OCI-LY3 (cell line): ENCODE data around the gene SYNE2.

Experiments
- H2AFZ ChIP-seq: fragments of 200-600, 300-600 bp; shearing (Covaris generic); 2 replicates; pipeline ENCODE4 v1.6.0; 2014; ENCODE audit warnings: antibody characterized with exemption, low read depth, low read length
- H3K27ac ChIP-seq: fragments of 200-600, 300-600 bp; sonication (generic); 2 replicates; pipeline ENCODE4 v1.5.1; 2014; ENCODE audit warnings: mild to moderate bottlenecking, low read length, moderate library complexity, mixed read lengths
- H3K27me3 ChIP-seq: fragments of 200-600, 300-600 bp; sonication (generic); 2 replicates; pipeline ENCODE4 v1.6.1; 2014; ENCODE audit warnings: low read depth, low read length, mixed read lengths
- H3K36me3 ChIP-seq: fragments of 200-600, 300-600 bp; sonication (generic); replicated peaks from 2 replicates; pipeline ENCODE3; 2014; ENCODE audit warnings: low read depth, low read length, mixed read lengths
- H3K4me1 ChIP-seq: fragments of 300-600, 200-600 bp; sonication (generic); 2 replicates; pipeline ENCODE4 v1.6.1; 2014; ENCODE audit warnings: low read length, mixed read lengths
- H3K4me2 ChIP-seq: fragments of 200-600, 300-600 bp; sonication (generic); 2 replicates; pipeline ENCODE4 v1.6.1; 2014; ENCODE audit warnings: low read length, mixed read lengths
- H3K4me3 ChIP-seq: fragments of 300-600, 200-600 bp; sonication (generic); 2 replicates; pipeline ENCODE4 v1.5.1; 2014; ENCODE audit warnings: antibody characterized with exemption, mild to moderate bottlenecking, low read length, moderate library complexity
- H3K79me2 ChIP-seq: fragments of 300-600, 200-600 bp; shearing (Covaris generic); 2 replicates; pipeline ENCODE4 v1.6.1; 2014; ENCODE audit warnings: mild to moderate bottlenecking, low read length, mixed read lengths
- H3K9ac ChIP-seq: fragments of 300-600, 200-600 bp; shearing (Covaris generic); 2 replicates; pipeline ENCODE4 v1.6.0; 2014; ENCODE audit warnings: mild to moderate bottlenecking, low read length, moderate library complexity
- H3K9me3 ChIP-seq: fragments of 200-600, 300-600 bp; shearing (Covaris generic); 2 replicates; pipeline ENCODE4 v1.6.1; 2014; ENCODE audit warnings: low read length, mixed read lengths; ENCODE audit not compliant: insufficient read depth
- H4K20me1 ChIP-seq: fragments of 200-600, 300-600 bp; sonication (generic); 2 replicates; pipeline ENCODE4 v1.6.1; 2016; ENCODE audit warnings: low read length, mixed read lengths; ENCODE audit not compliant: insufficient read depth
- CTCF ChIP-seq: fragments of 200-600, 300-600 bp; sonication (generic); IDR thresholded peaks from 2 replicates; pipeline ENCODE4 v1.5.1; 2014; ENCODE audit warnings: antibody characterized with exemption, low read length, low read depth
- EZH2phosphoT487 ChIP-seq: fragments of 200-600 bp; shearing (Covaris generic); IDR thresholded peaks from 2 replicates; pipeline ENCODE4 v1.6.1; 2018; ENCODE audit warnings: antibody characterized with exemption, mixed run types, low read depth

The SYNE2 gene

GRCh38 chr14:64248689-64249088 is 395.9 kb downstream of the SYNE2 start:
- no peak overlapping the region for H3K4me3 ChIP-seq
- no peak overlapping the region for H3K27ac ChIP-seq
- no peak overlapping the region for H3K9ac ChIP-seq
- H3K79me2 ChIP-seq: no peaks in the 10 kb centered on the region
- TF ChIP-seq CTCF: no peak
- no peak for TF ChIP-seq EZH2phosphoT487
- peaks cover 5% of the 10 kb centered on the region; the same call in 1 of the 2 replicates for H3K4me1 ChIP-seq
- no peaks in the 10 kb centered on the region for H3K36me3 ChIP-seq
- H2AFZ ChIP-seq: no peak overlapping the region
- no peaks in the 10 kb centered on the region for H4K20me1 ChIP-seq
- no peaks in the 10 kb centered on the region for H3K27me3 ChIP-seq
- no peak overlapping the region for H3K4me2 ChIP-seq
- no peaks in the 10 kb centered on the region for H3K9me3 ChIP-seq

GRCh38 chr14:64249363-64249762 is 396.6 kb downstream of the SYNE2 start:
- Histone ChIP-seq H3K4me2 (no peak overlapping the region), H3K27me3 (no peaks in the 10 kb centered on the region)
- no peak for TF ChIP-seq CTCF
- no peak for TF ChIP-seq EZH2phosphoT487

GRCh38 chr14:64253672-64254071 is 400.9 kb downstream of the SYNE2 start:
- Histone ChIP-seq H3K4me3 (no peak overlapping the region), H3K4me2 (no peak overlapping the region), H3K36me3 (no peaks in the 10 kb centered on the region), H3K27ac (no peak overlapping the region), H3K9me3 (no peaks in the 10 kb centered on the region), H3K4me1 (peaks cover 5% of the 10 kb centered on the region; the same call in 1 of the 2 replicates), H3K27me3 (no peaks in the 10 kb centered on the region), H2AFZ (no peak overlapping the region), H3K9ac (no peak overlapping the region), H4K20me1 (no peaks in the 10 kb centered on the region), H3K79me2 (no peaks in the 10 kb centered on the region)
- TF ChIP-seq EZH2phosphoT487 (no peak), CTCF (no peak)

More at GRCh38 chr14:64249363-64249762, 396.6 kb downstream of the SYNE2 start:
- Histone ChIP-seq H3K4me3 (no peak overlapping the region), H2AFZ (no peak overlapping the region), H3K4me1 (peaks cover 5% of the 10 kb centered on the region; the same call in 1 of the 2 replicates), H3K27ac (no peak overlapping the region), H3K9ac (no peak overlapping the region), H3K9me3 (no peaks in the 10 kb centered on the region), H4K20me1 (no peaks in the 10 kb centered on the region), H3K36me3 (no peaks in the 10 kb centered on the region), H3K79me2 (no peaks in the 10 kb centered on the region)

- no peak for TF ChIP-seq EZH2phosphoT487
- no peak for TF ChIP-seq CTCF
- Histone ChIP-seq H3K4me3 (no peak overlapping the region), H3K4me2 (no peak overlapping the region), H3K27ac (no peak overlapping the region), H3K9me3 (no peaks in the 10 kb centered on the region), H2AFZ (no peak overlapping the region), H3K27me3 (no peaks in the 10 kb centered on the region), H3K79me2 (no peaks in the 10 kb centered on the region), H3K4me1 (peaks cover 5% of the 10 kb centered on the region; the same call in 1 of the 2 replicates), H3K9ac (no peak overlapping the region), H4K20me1 (no peaks in the 10 kb centered on the region), H3K36me3 (no peaks in the 10 kb centered on the region)
Measured at GRCh38 chr14:64255756-64256155, 403.0 kb downstream of the SYNE2 start.
